ENCODE measurements around the gene ZBTB38. TPM values are rescaled to one million over a fixed set of nuclear protein-coding genes. Genes with fewer than 3 reads are reported as not detected.

The ZBTB38 gene
- total RNA-seq, 1 donor from 2014 or later: 182 TPM

GRCh38 chr3:141405591-141405990 is 37.3 kb downstream of the ZBTB38 start:
- no peak for DNase-seq

GRCh38 chr3:141406265-141406664 is 38.0 kb downstream of the ZBTB38 start:
- no peak for DNase-seq

GRCh38 chr3:141407047-141407446 is 38.7 kb downstream of the ZBTB38 start:
- no peak for DNase-seq

GRCh38 chr3:141407825-141408224 is 39.5 kb downstream of the ZBTB38 start:
- no peak for DNase-seq

GRCh38 chr3:141408596-141408995 is 40.3 kb downstream of the ZBTB38 start:
- no peak for DNase-seq

- DNase-seq: no peak
These were observed 41.6 kb downstream of the ZBTB38 start for GRCh38 chr3:141409940-141410241.

GRCh38 chr3:141410408-141410807 is 42.1 kb downstream of the ZBTB38 start:
- no peak for DNase-seq

GRCh38 chr3:141410846-141411245 is 42.5 kb downstream of the ZBTB38 start:
- no peak for DNase-seq

GRCh38 chr3:141411251-141411771 is 43.0 kb downstream of the ZBTB38 start:
- DNase-seq: no peak

- peak; percentile 32 for DNase-seq
These were observed 44.0 kb downstream of the ZBTB38 start for GRCh38 chr3:141412087-141412935.

GRCh38 chr3:141412936-141413354 is 44.6 kb downstream of the ZBTB38 start:
- DNase-seq: peak; percentile 67

- DNase-seq: no peak
These were observed 45.1 kb downstream of the ZBTB38 start for GRCh38 chr3:141413391-141413790.

- DNase-seq: no peak
These were observed 45.7 kb downstream of the ZBTB38 start for GRCh38 chr3:141413801-141414689.

GRCh38 chr3:141414800-141415462 is 46.6 kb downstream of the ZBTB38 start:
- DNase-seq: no peak

GRCh38 chr3:141415953-141416352 is 47.6 kb downstream of the ZBTB38 start:
- no peak for DNase-seq

Other genes with a start within 250 kb of the ZBTB38 start
- gene PXYLP1, start 136.7 kb upstream of the ZBTB38 start, total RNA-seq: 42.4 TPM
- gene RASA2, start 118.5 kb downstream of the ZBTB38 start, total RNA-seq: 39.3 TPM

All from occipital lobe (tissue), 2 donors.